Islet precursor cell (in vitro differentiated cells): Measurements from ENCODE around the gene ZNF3.

ENCODE experiments used
- DNase-seq: peaks from one replicate; pipeline ENCODE4 v3.0.0-alpha.2; 2018

The ZNF3 gene

DNA sequence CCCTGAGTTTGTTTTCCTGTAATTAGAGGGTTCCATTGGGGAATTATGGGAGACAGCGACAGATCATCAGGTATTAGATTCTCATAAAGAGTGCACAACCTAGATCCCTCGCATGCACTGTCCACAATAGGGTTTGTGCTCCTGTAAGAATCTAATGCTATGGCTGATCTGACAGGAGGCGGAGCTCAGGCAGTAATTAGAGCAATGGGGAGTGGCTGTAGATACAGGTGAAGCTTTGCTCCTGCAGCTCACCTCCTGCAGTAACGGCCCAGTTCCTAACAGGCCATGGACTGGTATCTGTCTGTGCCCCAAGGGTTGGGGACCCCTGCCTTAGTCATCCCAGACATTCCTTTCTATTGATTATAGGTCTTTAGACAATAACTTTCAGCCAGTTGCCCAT, 32.8 kb downstream of the ZNF3 start:
- DNase-seq, result no peak

DNA sequence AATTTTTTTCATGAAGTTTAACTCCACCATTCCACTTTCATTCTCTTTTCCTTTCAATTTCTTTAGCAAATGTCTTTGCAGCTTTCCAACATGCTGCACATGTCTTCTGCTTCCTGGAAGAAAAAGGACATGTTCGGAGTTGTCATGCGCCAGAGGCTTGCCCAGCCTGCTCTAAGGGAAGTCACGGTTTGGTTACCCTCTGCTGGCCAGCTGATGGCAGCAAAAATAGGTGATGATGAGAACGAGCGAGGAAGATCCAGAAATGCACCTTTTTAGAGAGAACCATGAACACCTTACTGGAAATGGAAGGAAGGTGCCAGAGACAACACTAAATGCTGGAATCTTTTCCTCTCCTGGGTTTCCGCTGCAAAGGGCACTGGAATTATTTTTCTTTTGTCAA, 36.8 kb downstream of the ZNF3 start:
- DNase-seq, result no peak

DNA sequence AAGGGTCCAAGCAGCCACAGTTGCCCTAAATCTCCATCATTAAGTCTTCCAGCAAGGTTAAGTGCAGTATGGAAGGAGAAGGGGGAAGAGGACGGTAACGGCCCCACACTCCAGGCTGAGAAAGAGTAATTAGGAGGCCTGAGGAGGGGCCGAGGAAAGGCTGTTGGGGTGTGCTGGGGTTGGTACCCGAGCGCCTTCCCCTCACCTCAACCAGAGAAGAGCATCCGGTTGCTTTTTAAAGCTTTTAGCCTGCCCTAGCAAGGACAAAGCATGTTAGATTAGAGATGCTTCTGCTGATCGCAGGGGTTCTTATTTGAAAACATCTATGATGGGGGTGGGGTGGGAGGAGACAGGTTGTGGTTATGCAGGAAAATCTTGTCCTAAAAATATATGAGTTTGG, 40.9 kb downstream of the ZNF3 start:
- no peak for DNase-seq

DNA sequence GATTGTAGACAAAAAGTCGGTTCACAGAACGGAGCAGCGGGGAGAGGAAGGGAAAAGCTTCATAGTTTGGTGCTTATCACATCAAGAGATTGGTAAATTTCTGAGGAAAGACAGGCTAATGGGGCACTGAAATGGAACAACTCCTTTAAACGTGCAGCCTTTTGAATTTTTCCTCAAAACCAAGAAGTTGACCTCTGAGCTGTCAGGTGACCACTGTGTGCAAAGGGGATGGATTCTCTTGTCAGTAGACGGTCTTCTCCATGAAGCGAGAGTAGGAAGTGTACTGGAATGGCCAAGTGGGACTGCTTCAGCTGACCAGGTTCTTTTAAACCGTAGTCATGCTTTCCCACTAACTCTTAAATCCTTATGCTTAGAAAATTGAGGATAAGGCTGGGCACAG, 43.2 kb downstream of the ZNF3 start:
- no peak for DNase-seq

DNA sequence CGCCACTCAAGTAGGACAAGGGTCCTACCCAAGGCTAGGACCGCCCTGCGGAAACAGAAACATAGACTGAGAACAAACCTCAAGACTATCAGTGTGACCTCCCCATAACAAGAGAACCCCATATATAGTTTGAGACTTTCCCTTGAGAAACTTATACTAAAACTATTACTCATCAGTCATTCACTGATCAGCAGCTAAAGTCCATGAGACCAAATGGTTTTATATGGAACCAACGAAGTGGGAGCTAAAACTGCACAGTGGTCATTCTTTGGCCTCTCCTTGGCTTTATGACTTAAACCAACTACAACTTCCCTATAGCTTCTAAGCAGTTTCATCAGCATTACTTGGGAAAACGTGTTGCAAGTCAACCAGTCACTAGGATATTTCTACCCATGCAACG, 45.6 kb downstream of the ZNF3 start:
- no peak for DNase-seq

DNA sequence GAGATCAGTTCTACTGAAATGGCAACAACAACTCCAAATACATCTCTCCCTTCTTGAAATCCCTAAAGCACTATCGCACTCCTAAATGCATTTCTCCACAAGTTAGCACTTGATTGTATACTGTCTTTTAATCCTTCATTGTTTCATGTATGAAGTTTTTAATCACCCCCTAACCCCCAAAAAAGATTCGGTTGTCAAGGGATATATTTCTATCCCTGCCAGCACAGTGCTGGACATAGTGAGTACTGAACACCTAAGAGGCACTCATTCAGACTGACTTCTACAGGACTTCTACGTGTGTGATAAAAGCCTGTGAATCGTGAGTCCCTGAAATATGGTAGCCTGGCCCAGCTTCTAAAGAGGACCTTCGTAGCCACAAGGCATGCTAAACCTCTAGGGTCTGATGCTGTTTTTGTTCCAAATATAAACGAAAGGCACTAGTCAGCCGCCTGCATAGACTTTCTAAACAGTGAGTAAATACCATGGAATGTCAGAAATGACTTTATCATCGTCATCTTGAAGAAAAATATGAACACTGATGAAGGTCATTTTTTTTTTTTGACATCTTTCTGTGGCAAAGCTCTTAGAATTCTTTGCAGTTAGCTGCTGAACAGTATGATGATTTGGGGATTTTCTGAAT, 46.5 kb downstream of the ZNF3 start:
- no peak for DNase-seq

DNA sequence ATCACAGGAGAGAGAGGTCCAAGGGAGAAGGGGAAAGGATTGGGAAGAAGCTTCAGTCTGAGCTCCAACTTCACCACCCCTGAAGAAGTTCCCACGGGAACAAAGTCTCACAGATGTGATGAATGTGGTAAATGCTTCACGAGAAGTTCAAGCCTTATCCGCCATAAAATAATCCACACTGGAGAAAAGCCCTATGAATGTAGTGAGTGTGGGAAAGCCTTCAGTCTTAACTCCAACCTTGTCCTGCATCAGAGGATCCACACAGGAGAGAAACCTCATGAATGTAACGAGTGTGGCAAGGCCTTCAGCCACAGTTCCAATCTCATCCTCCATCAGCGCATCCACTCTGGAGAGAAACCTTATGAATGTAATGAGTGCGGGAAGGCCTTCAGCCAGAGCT, 48.0 kb downstream of the ZNF3 start:
- DNase-seq, result no peak

DNA sequence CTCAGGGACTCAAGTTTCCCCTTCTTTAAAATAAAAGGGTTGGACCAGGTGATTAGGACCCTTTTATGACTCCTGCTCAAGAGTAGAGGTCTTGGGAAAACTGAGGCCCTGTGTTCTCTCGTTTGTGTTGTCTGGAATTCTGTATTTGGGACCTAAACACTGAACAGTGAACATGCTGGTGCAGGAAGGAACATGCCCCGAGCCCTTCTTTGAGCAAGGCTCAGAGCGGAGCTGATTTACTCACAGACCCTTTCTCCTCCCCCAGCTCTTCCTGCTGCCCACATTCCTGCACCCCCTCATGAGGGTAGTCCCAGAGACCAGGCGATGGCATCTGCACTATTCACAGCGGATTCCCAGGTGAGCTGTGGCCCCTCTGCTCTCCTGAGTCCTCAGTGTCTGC, 51.9 kb downstream of the ZNF3 start:
- DNase-seq, result no peak

DNA sequence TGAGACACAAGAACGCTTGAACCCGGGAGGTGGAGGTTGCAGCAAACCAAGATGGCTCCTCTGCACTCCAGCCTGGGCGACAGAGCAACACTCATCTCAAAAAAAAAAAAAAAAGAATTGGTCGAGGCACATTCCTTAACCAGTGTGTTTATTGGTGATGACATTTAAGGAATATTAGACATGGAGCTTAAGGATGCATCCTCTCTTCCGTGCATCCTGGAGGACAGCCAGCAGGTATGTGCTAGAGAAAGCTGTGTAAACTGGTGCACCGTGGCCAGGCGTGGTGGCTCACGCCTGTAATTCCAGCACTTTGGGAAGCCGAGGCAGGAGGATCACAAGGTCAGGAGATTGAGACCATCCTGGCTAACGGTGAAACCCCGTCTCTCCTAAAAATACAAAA, 54.3 kb downstream of the ZNF3 start:
- no peak for DNase-seq

DNA sequence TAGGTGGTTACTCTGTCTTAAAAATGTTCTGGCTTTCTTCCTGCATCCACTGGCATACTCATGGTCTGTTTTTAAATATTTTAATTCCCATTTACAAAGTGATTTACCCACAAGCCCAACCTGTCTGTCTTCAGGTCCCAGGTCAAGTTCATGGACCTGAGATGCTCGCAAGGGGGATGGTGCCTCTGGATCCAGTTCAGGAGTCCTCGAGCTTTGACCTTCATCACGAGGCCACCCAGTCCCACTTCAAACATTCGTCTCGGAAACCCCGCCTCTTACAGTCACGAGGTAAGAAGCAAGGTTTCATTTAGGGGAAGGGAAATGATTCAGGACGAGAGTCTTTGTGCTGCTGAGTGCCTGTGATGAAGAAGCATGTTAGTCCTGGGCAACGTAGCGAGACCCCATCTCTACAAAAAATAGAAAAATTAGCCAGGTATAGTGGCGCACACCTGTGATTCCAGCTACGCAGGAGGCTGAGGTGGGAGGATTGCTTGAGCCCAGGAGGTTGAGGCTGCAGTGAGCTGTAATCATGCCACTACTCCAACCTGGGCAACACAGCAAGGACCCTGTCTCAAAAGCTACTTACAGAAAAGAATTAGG, 57.4 kb downstream of the ZNF3 start:
- DNase-seq, result no peak

DNA sequence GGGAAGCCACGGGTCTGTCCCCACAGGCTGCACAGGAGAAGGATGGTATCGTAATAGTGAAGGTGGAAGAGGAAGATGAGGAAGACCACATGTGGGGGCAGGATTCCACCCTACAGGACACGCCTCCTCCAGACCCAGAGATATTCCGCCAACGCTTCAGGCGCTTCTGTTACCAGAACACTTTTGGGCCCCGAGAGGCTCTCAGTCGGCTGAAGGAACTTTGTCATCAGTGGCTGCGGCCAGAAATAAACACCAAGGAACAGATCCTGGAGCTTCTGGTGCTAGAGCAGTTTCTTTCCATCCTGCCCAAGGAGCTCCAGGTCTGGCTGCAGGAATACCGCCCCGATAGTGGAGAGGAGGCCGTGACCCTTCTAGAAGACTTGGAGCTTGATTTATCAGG, 58.0 kb downstream of the ZNF3 start:
- DNase-seq, result no peak

DNA sequence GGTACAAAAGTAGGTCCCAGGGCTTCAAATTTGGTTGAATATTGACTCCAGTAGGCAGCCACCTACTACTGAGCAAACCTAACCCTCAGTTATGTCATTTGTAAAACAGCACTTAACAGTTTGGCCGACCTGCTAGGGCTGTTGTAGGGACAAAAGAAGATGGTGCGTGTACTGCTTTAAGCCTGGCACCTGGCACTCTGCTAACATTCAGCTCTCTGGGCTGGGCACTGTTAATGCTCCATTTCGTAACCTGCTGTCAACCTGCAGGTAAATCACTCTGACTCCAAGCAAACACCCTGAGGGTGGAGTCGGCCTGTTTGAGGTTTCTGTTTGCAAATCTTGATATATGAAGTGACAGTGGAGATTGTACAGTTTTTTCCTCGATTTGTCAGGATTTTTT, 58.9 kb downstream of the ZNF3 start:
- no peak for DNase-seq

DNA sequence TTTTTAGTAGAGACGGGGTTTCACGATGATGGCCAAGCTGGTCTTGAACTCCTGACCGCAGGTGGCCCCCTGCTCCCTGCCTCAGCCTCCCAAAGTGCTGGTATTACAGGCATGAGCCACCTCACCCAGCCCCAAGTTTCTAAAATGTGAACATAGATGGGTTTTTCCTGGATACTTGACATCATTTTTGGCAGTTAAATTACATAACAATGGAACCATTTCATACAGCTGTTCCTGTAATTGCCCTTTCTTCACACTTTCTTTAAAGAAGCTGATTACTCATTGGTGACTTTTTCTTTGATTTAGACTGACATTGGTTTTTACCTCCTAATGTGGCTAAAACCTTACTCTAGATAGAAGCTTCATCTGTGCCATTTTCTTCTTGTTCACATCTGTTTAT, 60.2 kb downstream of the ZNF3 start:
- no peak for DNase-seq
